Neural cell (in vitro differentiated cells): ENCODE measurements around the gene PKN2. TPM values are rescaled to one million over a fixed set of nuclear protein-coding genes. Genes with fewer than 3 reads are reported as not detected.

Experiments
- H2AFZ ChIP-seq: fragments of 200-600, 300-800 bp; sonication (generic), shearing (Covaris generic); 2 replicates; pipeline ENCODE4 v1.6.0; 2014; ENCODE audit warnings: low read depth, mild to moderate bottlenecking, antibody characterized with exemption, low read length, moderate library complexity
- H3F3A ChIP-seq: fragments of 200-600 bp; shearing (Covaris generic); 2 replicates; pipeline ENCODE4 v1.6.1; 2016; ENCODE audit warnings: mild to moderate bottlenecking, moderate library complexity, mixed read lengths, antibody characterized with exemption, low read length; ENCODE audit not compliant: insufficient read depth, poor library complexity, severe bottlenecking
- H3K27ac ChIP-seq: fragments of 200-600, 300-800 bp; sonication (generic), shearing (Covaris generic); 2 replicates; pipeline ENCODE4 v1.5.1; 2014; ENCODE audit warnings: mild to moderate bottlenecking, low read length, moderate library complexity
- H3K27me3 ChIP-seq: fragments of 300-800, 200-600 bp; sonication (generic), shearing (Covaris generic); 2 replicates; pipeline ENCODE4 v1.6.0; 2014; ENCODE audit warnings: mild to moderate bottlenecking, low read depth, low read length, moderate library complexity; ENCODE audit not compliant: insufficient read depth
- H3K36me3 ChIP-seq: fragments of 300-800, 200-600 bp; sonication (generic), shearing (Covaris generic); 2 replicates; pipeline ENCODE4 v1.5.1; 2014; ENCODE audit warnings: mild to moderate bottlenecking, antibody characterized with exemption, low read length, moderate library complexity; ENCODE audit not compliant: insufficient read depth
- H3K4me2 ChIP-seq: fragments of 300-800, 200-600 bp; sonication (generic), shearing (Covaris generic); 2 replicates; pipeline ENCODE4 v1.6.0; 2014; ENCODE audit warnings: mild to moderate bottlenecking, low read length
- H3K4me3 ChIP-seq: fragments of 300-800, 200-600 bp; sonication (generic), shearing (Covaris generic); 2 replicates; pipeline ENCODE4 v1.5.1; 2014; ENCODE audit warnings: mild to moderate bottlenecking, low read length, moderate library complexity
- H3K79me2 ChIP-seq: fragments of 200-600 bp; shearing (Covaris generic); replicated peaks from 2 replicates; pipeline ENCODE4 v1.6.0; 2014; ENCODE audit warnings: mild to moderate bottlenecking, low read length, moderate library complexity; ENCODE audit not compliant: insufficient read depth
- H3K9ac ChIP-seq: fragments of 300-800, 200-600 bp; sonication (generic), shearing (Covaris generic); 2 replicates; pipeline ENCODE4 v1.6.1; 2016; ENCODE audit warnings: mild to moderate bottlenecking, low read length, mixed read lengths
- H3K9me2 ChIP-seq: fragments of 200-600 bp; shearing (Covaris generic); 2 replicates; pipeline ENCODE4 v1.6.1; 2016; ENCODE audit warnings: mild to moderate bottlenecking, low read length, mixed read lengths; ENCODE audit not compliant: insufficient read depth
- H3K9me3 ChIP-seq: fragments of 200-600, 300-800 bp; sonication (generic), shearing (Covaris generic); 2 replicates; pipeline ENCODE4 v1.6.1; 2016; ENCODE audit warnings: mild to moderate bottlenecking, mixed run types, low read length, moderate library complexity, mixed read lengths
- H4K20me1 ChIP-seq: fragments of 200-600 bp; shearing (Covaris generic); 2 replicates; pipeline ENCODE4 v1.6.1; 2016; ENCODE audit warnings: mild to moderate bottlenecking, mixed run types; ENCODE audit not compliant: insufficient read depth
- EP300 ChIP-seq: fragments of 450-650 bp; conservative IDR thresholded peaks from 2 replicates; pipeline ENCODE4 v1.6.1; 2014; ENCODE audit warnings: antibody characterized with exemption, mild to moderate bottlenecking, moderate library complexity; ENCODE audit not compliant: poor library complexity, severe bottlenecking
- EZH2 ChIP-seq: fragments of 200-600, 300-800 bp; shearing (Covaris generic), sonication (generic); IDR thresholded peaks from 2 replicates; pipeline ENCODE4 v1.6.1; 2014; ENCODE audit warnings: antibody characterized with exemption, low read length, borderline replicate concordance, mild to moderate bottlenecking; ENCODE audit not compliant: insufficient read depth, poor library complexity, severe bottlenecking
- MXI1 ChIP-seq: fragments of 450-650 bp; conservative IDR thresholded peaks from 2 replicates; pipeline ENCODE4 v1.6.1; 2014; ENCODE audit warnings: antibody characterized with exemption, mild to moderate bottlenecking; ENCODE audit not compliant: poor library complexity, severe bottlenecking
- POLR2AphosphoS5 ChIP-seq: IDR thresholded peaks from 2 replicates; pipeline ENCODE4 v1.6.1; 2012
- RAD21 ChIP-seq: fragments of 450-650 bp; conservative IDR thresholded peaks from 2 replicates; pipeline ENCODE4 v1.6.1; 2014; ENCODE audit warnings: antibody characterized with exemption, mild to moderate bottlenecking, moderate library complexity
- SMC3 ChIP-seq: fragments of 450-650 bp; conservative IDR thresholded peaks from 2 replicates; pipeline ENCODE4 v1.6.1; 2014; ENCODE audit warnings: antibody characterized with exemption, mild to moderate bottlenecking, moderate library complexity; ENCODE audit not compliant: poor library complexity
- TAF1 ChIP-seq: IDR thresholded peaks from 2 replicates; pipeline ENCODE4 v1.6.1; 2012; ENCODE audit warnings: low read depth
- polyA plus RNA-seq: library from polyadenylated mRNA; depleted of rRNA; stranded (reverse); fragments of >200 nt; gene quantifications from 2 replicates; pipeline ENCODE4 v1.2.3, GENCODE V29; 2014
- TF ChIP-seq, protein P1 (sequence below): fragments of 450-650 bp; IDR thresholded peaks from 2 replicates; pipeline ENCODE4 v1.5.1; 2014; ENCODE audit warnings: antibody characterized with exemption, mild to moderate bottlenecking, moderate library complexity; ENCODE audit not compliant: poor library complexity, severe bottlenecking
- TF ChIP-seq, protein P2 (sequence below): IDR thresholded peaks from 2 replicates; pipeline ENCODE4 v1.6.1; 2012; ENCODE audit warnings: borderline replicate concordance

Gene PKN2
- polyA plus RNA-seq, 1 donor from 2014 or later = 38.4 TPM

DNA sequence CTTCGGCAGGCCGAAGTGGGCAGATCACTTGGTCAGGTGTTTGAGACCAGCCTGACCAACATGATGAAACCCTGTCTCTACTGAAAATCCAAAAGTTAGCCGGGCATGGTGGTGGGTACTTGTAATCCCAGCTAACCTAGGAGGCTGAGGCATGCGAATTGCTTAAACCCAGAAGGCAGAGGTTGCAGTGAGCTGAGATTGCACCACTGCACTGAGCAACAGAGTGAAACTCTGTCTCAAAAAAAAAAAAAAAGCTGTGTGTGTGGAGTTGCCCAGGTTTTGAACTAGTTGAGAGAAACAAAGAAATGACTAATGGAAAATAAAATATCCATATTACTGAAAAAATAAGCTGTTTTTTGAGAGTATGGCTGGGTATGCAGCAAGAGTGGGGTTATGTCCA is 107.1 kb downstream of the PKN2 start:
- H3K9me2 ChIP-seq = no peaks in the 10 kb centered on the region
- H3K79me2 ChIP-seq = no peaks in the 10 kb centered on the region
- TF ChIP-seq, protein P1, sequence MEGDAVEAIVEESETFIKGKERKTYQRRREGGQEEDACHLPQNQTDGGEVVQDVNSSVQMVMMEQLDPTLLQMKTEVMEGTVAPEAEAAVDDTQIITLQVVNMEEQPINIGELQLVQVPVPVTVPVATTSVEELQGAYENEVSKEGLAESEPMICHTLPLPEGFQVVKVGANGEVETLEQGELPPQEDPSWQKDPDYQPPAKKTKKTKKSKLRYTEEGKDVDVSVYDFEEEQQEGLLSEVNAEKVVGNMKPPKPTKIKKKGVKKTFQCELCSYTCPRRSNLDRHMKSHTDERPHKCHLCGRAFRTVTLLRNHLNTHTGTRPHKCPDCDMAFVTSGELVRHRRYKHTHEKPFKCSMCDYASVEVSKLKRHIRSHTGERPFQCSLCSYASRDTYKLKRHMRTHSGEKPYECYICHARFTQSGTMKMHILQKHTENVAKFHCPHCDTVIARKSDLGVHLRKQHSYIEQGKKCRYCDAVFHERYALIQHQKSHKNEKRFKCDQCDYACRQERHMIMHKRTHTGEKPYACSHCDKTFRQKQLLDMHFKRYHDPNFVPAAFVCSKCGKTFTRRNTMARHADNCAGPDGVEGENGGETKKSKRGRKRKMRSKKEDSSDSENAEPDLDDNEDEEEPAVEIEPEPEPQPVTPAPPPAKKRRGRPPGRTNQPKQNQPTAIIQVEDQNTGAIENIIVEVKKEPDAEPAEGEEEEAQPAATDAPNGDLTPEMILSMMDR = no peak
- no peak for TF ChIP-seq POLR2AphosphoS5
- no peak for TF ChIP-seq TAF1
- TF ChIP-seq, protein P2, sequence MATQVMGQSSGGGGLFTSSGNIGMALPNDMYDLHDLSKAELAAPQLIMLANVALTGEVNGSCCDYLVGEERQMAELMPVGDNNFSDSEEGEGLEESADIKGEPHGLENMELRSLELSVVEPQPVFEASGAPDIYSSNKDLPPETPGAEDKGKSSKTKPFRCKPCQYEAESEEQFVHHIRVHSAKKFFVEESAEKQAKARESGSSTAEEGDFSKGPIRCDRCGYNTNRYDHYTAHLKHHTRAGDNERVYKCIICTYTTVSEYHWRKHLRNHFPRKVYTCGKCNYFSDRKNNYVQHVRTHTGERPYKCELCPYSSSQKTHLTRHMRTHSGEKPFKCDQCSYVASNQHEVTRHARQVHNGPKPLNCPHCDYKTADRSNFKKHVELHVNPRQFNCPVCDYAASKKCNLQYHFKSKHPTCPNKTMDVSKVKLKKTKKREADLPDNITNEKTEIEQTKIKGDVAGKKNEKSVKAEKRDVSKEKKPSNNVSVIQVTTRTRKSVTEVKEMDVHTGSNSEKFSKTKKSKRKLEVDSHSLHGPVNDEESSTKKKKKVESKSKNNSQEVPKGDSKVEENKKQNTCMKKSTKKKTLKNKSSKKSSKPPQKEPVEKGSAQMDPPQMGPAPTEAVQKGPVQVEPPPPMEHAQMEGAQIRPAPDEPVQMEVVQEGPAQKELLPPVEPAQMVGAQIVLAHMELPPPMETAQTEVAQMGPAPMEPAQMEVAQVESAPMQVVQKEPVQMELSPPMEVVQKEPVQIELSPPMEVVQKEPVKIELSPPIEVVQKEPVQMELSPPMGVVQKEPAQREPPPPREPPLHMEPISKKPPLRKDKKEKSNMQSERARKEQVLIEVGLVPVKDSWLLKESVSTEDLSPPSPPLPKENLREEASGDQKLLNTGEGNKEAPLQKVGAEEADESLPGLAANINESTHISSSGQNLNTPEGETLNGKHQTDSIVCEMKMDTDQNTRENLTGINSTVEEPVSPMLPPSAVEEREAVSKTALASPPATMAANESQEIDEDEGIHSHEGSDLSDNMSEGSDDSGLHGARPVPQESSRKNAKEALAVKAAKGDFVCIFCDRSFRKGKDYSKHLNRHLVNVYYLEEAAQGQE = no peak
- TF ChIP-seq EZH2 = no peak
- no peak for TF ChIP-seq MXI1
- TF ChIP-seq EP300 = no peak
- no peak for TF ChIP-seq RAD21
- no peak for TF ChIP-seq SMC3
- H3F3A ChIP-seq = no peaks in the 10 kb centered on the region
- H3K27ac ChIP-seq = no peak overlapping the region
- no peaks in the 10 kb centered on the region for H4K20me1 ChIP-seq
- H3K36me3 ChIP-seq = peaks cover under 1% of the 10 kb centered on the region
- H3K4me3 ChIP-seq = no peak overlapping the region
- H3K9me3 ChIP-seq = no peaks in the 10 kb centered on the region
- H3K27me3 ChIP-seq = no peaks in the 10 kb centered on the region
- no peak overlapping the region for H3K4me2 ChIP-seq
- no peak overlapping the region for H3K9ac ChIP-seq
- H2AFZ ChIP-seq = no peak overlapping the region

DNA sequence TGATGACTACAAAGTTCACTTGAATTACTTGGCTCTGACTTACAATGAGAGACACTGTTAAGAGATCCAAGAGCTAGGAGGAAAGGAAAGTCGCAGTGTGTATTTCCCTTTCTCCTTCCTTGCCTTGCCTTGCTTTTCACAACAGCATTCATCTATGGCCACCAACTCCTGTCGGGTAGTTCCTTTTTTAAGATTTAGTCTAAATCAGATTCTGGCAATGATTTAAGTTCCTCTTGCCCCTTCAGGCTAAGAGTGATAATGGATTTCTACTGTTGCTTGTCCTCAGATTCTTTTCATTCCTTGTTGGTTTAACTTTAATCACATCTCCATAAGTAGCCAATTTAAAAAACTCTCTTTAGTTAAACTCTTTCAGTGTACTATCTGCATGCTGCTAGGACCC is 115.4 kb downstream of the PKN2 start:
- no peaks in the 10 kb centered on the region for H3K79me2 ChIP-seq
- TF ChIP-seq POLR2AphosphoS5 (no peak), EP300 (no peak), MXI1 (no peak), TAF1 (no peak), EZH2 (no peak), RAD21 (no peak), SMC3 (no peak)
- TF ChIP-seq, protein P2 = no peak
- TF ChIP-seq, protein P1 = no peak
- H3K27ac ChIP-seq = no peak overlapping the region
- H3K36me3 ChIP-seq = peaks cover 13% of the 10 kb centered on the region
- no peak overlapping the region for H3K4me2 ChIP-seq
- H3K27me3 ChIP-seq = no peaks in the 10 kb centered on the region
- H4K20me1 ChIP-seq = no peaks in the 10 kb centered on the region
- H3K9me2 ChIP-seq = no peaks in the 10 kb centered on the region
- H3K9me3 ChIP-seq = no peaks in the 10 kb centered on the region
- H2AFZ ChIP-seq = no peak overlapping the region
- H3K9ac ChIP-seq = no peak overlapping the region
- H3F3A ChIP-seq = no peaks in the 10 kb centered on the region
- H3K4me3 ChIP-seq = no peak overlapping the region
